ENCODE measurements around the gene CC2D1B.
"Not testable (repeated sequence)": the region's sequence is repeated elsewhere in the genome, so short reads cannot be mapped to it uniquely, and the experiment has no call there.

DNA sequence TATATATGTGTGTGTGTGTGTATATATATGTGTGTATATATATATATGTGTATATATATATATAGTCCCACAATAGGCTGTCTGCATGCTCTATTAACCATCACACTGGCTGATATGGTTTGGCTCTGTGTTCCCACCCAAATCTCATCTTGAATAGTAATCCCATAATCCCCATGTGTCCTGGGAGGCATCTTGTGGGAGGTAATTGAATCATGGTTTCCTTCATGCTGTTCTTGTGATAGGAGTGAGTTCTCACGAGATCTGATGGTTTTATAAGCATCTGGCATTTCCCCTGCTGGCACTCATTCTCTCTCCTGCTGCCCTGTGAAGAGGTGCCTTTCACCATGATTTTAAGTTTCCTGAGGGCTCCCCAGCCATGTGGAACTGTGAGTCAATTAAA lies 3.8 kb upstream of the CC2D1B start:
- TF ChIP-seq CTCF (conservative IDR thresholded peaks at IDR 0.05; ENCODE audit: low read depth, low read length); EZH2 (IDR thresholded peaks at IDR 0.05; ENCODE audit: borderline replicate concordance, low read depth, low read length, poor library complexity, severe bottlenecking): not testable (repeated sequence)

Measured in A673 (cell line).